K562 (cell line): ENCODE results near the gene MLLT6. TPM values are rescaled to one million over a fixed set of nuclear protein-coding genes. Genes with fewer than 3 reads are reported as not detected.

ENCODE experiments used
- BMI1 ChIP-seq: fragments of 150-350 bp; IDR thresholded peaks from 2 replicates; pipeline ENCODE4 v1.6.1; 2014; ENCODE audit warnings: low read length
- EGR1 ChIP-seq: fragments of 450-650 bp; conservative IDR thresholded peaks from 2 replicates; pipeline ENCODE4 v1.6.1; 2017; ENCODE audit warnings: mild to moderate bottlenecking
- KDM2B ChIP-seq: fragments of 250-450 bp; sonication (Bioruptor Pico); IDR thresholded peaks from 2 replicates; pipeline ENCODE4 v1.8.0; 2021; ENCODE audit warnings: mild to moderate bottlenecking, moderate library complexity
- KLF6 ChIP-seq: fragments of 250-450 bp; sonication (Bioruptor Pico); IDR thresholded peaks from 2 replicates; pipeline ENCODE4 v1.4.0; 2020; ENCODE audit warnings: mild to moderate bottlenecking, moderate library complexity, borderline replicate concordance
- LARP7 ChIP-seq: fragments of 450-650 bp; IDR thresholded peaks from 2 replicates; pipeline ENCODE4 v1.6.1; 2016
- NR2C1 ChIP-seq, 2 experiments: fragments of 450-650 bp; IDR thresholded peaks; 2 replicates each; pipeline ENCODE4 v1.6.1; 2017; ENCODE audit warnings: mild to moderate bottlenecking in 2 of 2, antibody characterized with exemption in 1 of 2, inconsistent platforms in 1 of 2, missing compliant biosample characterization in 1 of 2, missing genetic modification characterization in 1 of 2
- YY1 ChIP-seq, 3 experiments: IDR thresholded peaks; 2 replicates each; pipeline ENCODE4 v1.6.1; 2011; ENCODE audit warnings: low read length in 2 of 3, mild to moderate bottlenecking in 2 of 3, moderate library complexity in 2 of 3, borderline replicate concordance in 1 of 3, control low read depth in 1 of 3, low read depth in 1 of 3; ENCODE audit not compliant: insufficient read depth in 3 of 3, insufficient replicate concordance in 2 of 3, control insufficient read depth in 1 of 3, insufficient read length in 1 of 3; ENCODE audit errors: extremely low read depth in 1 of 3
- ZNF124 ChIP-seq: sonication (generic); formaldehyde crosslinking; IDR thresholded peaks from 2 replicates; pipeline ENCODE4 v1.8.1; 2022; ENCODE audit warnings: missing genetic modification reagents
- ZNF75A ChIP-seq: fragments of 450-650 bp; formaldehyde crosslinking; IDR thresholded peaks from 2 replicates; pipeline ENCODE4 v1.4.0; 2020; ENCODE audit warnings: mild to moderate bottlenecking
- polyA plus RNA-seq, 8 experiments: library from polyadenylated mRNA; depleted of rRNA in 4 of 8; stranded (reverse) in 5 of 8; unstranded in 3 of 8; fragments of >200 nt; fragmentation: Nextera tagmentation in 2 of 8; fragmentation: Illumina TruSeq in 1 of 8; extraction: Ambion mirVana in 2 of 8; extraction: Trizol in 1 of 8; gene quantifications; 2 replicates each; pipeline versions ENCODE4 v1.2.1 to v1.2.3, GENCODE V29; 2011 to 2014; ENCODE audit warnings: inconsistent platforms in 1 of 8, missing spikeins in 1 of 8
- total RNA-seq, 7 experiments: library from RNA; depleted of rRNA in 6 of 7; stranded (reverse); fragments of >200 nt in 6 of 7; fragmentation: Illumina TruSeq in 2 of 7; extraction: Trizol in 2 of 7; gene quantifications; 2 replicates each; pipeline versions ENCODE4 v1.2.1 to v1.2.3, GENCODE V29; 2011 to 2021; ENCODE audit warnings: low replicate concordance in 1 of 7
- TF ChIP-seq, protein P1 (sequence below): sonication (generic); formaldehyde crosslinking; IDR thresholded peaks from 2 replicates; pipeline ENCODE4 v1.8.1; 2023; ENCODE audit warnings: mild to moderate bottlenecking, missing genetic modification reagents
- TF ChIP-seq, protein P2 (sequence below): sonication (generic); formaldehyde crosslinking; IDR thresholded peaks from 2 replicates; pipeline ENCODE4 v1.8.0; 2022; ENCODE audit warnings: mild to moderate bottlenecking, low read depth, missing genetic modification reagents
- TF ChIP-seq, protein P3 (sequence below): fragments of 250-450 bp; sonication (Bioruptor Pico); IDR thresholded peaks from 2 replicates; pipeline ENCODE4 v1.4.0; 2020
- TF ChIP-seq, protein P4 (sequence below): fragments of 250-450 bp; sonication (Bioruptor Pico); IDR thresholded peaks from 2 replicates; pipeline ENCODE4 v1.4.0; 2020; ENCODE audit warnings: mild to moderate bottlenecking, moderate library complexity
- TF ChIP-seq, protein P5 (sequence below), 2 experiments: fragments of 450-650 bp in 1 of 2; sonication (generic) in 1 of 2; formaldehyde crosslinking; conservative IDR thresholded peaks; 2 replicates each; pipeline versions ENCODE4 v1.4.0 to v1.8.1; 2020 to 2022; ENCODE audit warnings: mild to moderate bottlenecking in 1 of 2, missing genetic modification reagents in 1 of 2

MLLT6 gene
- total and polyA plus RNA-seq, 9 of the 15 experiments (the other 6 are each of a cell fraction or from before 2014, with no cell fraction given) = 3.1 to 71.7 (median 30.0) TPM

DNA sequence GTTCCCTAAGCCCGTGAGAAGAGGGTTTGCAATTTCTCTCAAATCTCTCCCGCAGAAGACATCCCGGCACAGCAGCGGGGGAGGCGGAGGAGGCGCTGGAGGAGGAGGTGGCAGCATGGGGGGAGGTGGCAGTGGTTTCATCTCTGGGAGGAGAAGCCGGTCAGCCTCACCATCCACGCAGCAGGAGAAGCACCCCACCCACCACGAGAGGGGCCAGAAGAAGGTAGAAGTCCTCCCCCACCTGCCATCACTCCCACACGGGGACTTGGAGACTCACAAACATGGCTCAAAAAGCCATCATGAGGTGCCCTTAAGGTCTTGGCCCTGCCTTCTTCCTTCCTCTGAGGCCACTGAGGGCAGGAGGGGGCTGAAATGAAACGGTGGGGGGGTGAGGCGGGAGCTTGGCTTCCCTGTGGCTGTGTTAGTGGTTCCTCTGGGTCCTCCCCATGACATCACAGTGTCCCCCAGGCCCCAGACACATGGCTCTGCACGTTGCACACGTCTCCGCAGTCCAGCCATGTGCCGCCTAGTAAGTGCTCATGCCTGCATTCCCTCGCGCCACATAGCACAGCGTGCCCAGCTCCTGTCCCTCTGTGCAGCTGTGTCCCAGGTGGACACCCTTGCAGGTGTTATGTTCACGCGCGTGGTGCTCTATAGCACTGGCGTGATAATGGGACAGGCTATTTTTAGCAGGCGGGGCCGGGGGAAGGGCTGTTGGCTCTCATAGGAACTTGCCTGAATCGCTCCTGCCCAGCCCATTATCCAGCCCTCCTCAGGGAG is 6.9 kb downstream of the MLLT6 start (continued):
- TF ChIP-seq, protein P1, sequence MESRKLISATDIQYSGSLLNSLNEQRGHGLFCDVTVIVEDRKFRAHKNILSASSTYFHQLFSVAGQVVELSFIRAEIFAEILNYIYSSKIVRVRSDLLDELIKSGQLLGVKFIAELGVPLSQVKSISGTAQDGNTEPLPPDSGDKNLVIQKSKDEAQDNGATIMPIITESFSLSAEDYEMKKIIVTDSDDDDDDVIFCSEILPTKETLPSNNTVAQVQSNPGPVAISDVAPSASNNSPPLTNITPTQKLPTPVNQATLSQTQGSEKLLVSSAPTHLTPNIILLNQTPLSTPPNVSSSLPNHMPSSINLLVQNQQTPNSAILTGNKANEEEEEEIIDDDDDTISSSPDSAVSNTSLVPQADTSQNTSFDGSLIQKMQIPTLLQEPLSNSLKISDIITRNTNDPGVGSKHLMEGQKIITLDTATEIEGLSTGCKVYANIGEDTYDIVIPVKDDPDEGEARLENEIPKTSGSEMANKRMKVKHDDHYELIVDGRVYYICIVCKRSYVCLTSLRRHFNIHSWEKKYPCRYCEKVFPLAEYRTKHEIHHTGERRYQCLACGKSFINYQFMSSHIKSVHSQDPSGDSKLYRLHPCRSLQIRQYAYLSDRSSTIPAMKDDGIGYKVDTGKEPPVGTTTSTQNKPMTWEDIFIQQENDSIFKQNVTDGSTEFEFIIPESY = no peak
- TF ChIP-seq NR2C1 (IDR thresholded peaks at IDR 0.05) (no peak), NR2C1 (tag; IDR thresholded peaks at IDR 0.05) (no peak), EGR1 (peak; percentile 51), KDM2B (CRISPR knock-in tag) (no peak), YY1 (IDR thresholded peaks at IDR 0.05; ENCODE audit: borderline replicate concordance in 1 of 3, control insufficient read depth in 1 of 3, extremely low read depth in 1 of 3, insufficient read depth in 3 of 3, insufficient read length in 1 of 3, insufficient replicate concordance in 2 of 3, low read depth in 1 of 3, low read length in 2 of 3) (no peak), KLF6 (CRISPR knock-in tag) (no peak), ZNF124 (CRISPR knock-in tag) (no peak), BMI1 (no peak), LARP7 (no peak), ZNF75A (CRISPR knock-in tag) (no peak)
- TF ChIP-seq, protein P2, sequence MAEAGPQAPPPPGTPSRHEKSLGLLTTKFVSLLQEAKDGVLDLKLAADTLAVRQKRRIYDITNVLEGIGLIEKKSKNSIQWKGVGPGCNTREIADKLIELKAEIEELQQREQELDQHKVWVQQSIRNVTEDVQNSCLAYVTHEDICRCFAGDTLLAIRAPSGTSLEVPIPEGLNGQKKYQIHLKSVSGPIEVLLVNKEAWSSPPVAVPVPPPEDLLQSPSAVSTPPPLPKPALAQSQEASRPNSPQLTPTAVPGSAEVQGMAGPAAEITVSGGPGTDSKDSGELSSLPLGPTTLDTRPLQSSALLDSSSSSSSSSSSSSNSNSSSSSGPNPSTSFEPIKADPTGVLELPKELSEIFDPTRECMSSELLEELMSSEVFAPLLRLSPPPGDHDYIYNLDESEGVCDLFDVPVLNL (CRISPR knock-in tag) = no peak
- TF ChIP-seq, protein P3, sequence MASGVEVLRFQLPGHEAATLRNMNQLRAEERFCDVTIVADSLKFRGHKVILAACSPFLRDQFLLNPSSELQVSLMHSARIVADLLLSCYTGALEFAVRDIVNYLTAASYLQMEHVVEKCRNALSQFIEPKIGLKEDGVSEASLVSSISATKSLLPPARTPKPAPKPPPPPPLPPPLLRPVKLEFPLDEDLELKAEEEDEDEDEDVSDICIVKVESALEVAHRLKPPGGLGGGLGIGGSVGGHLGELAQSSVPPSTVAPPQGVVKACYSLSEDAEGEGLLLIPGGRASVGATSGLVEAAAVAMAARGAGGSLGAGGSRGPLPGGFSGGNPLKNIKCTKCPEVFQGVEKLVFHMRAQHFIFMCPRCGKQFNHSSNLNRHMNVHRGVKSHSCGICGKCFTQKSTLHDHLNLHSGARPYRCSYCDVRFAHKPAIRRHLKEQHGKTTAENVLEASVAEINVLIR (CRISPR knock-in tag) = no peak
- TF ChIP-seq, protein P4, sequence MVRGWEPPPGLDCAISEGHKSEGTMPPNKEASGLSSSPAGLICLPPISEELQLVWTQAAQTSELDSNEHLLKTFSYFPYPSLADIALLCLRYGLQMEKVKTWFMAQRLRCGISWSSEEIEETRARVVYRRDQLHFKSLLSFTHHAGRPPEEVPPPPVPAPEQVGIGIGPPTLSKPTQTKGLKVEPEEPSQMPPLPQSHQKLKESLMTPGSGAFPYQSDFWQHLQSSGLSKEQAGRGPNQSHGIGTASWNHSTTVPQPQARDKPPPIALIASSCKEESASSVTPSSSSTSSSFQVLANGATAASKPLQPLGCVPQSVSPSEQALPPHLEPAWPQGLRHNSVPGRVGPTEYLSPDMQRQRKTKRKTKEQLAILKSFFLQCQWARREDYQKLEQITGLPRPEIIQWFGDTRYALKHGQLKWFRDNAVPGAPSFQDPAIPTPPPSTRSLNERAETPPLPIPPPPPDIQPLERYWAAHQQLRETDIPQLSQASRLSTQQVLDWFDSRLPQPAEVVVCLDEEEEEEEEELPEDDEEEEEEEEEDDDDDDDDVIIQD (CRISPR knock-in tag) = no peak
- TF ChIP-seq, protein P5, sequence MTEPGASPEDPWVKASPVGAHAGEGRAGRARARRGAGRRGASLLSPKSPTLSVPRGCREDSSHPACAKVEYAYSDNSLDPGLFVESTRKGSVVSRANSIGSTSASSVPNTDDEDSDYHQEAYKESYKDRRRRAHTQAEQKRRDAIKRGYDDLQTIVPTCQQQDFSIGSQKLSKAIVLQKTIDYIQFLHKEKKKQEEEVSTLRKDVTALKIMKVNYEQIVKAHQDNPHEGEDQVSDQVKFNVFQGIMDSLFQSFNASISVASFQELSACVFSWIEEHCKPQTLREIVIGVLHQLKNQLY (CRISPR knock-in tag; conservative IDR thresholded peaks at IDR 0.05) = no peak
